DND-41 (cell line): ENCODE results near the gene AMY2B.

Source experiments
- CTCF ChIP-seq: IDR thresholded peaks from 2 replicates; pipeline ENCODE4 v1.5.1; 2012; ENCODE audit warnings: borderline replicate concordance, low read length, moderate library complexity, mild to moderate bottlenecking; ENCODE audit not compliant: poor library complexity, severe bottlenecking; ENCODE audit errors: extremely low read depth
- EZH2 ChIP-seq: IDR thresholded peaks from 3 replicates; pipeline ENCODE4 v1.6.1; 2012; ENCODE audit warnings: borderline replicate concordance, low read depth, mild to moderate bottlenecking, moderate library complexity, low read length, inconsistent platforms; ENCODE audit not compliant: severe bottlenecking

DNA sequence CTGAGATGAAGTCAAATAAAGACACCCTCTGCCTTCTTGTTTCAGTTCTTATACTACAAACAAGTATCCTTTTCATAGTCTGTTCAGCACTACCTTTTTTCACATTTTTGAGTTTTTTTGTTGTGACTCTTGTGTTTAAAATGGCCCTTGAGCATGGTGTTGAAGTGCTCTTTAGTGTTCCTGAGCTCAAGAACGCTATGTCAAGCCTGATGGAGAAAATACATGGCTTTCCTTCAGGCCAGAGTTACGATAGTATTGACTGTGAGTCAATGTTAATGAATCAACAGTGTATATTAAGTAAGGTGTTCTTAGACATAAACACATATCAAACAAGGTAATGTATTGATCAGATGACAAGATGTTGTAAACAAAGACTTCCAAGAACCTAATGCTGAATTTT, 33.2 kb upstream of the AMY2B start:
- TF ChIP-seq CTCF (no peak), EZH2 (no peak)
